Immature natural killer cell (primary cell): ENCODE results near the gene PRSS27. TPM values are rescaled to one million over a fixed set of nuclear protein-coding genes. Genes with fewer than 3 reads are reported as not detected.
"Not testable (repeated sequence)": the region's sequence is repeated elsewhere in the genome, so short reads cannot be mapped to it uniquely, and the experiment has no call there.

Experiments used
- DNase-seq, 3 donors: peaks; one replicate each; pipeline ENCODE4 v3.0.0; 2022; ENCODE audit warnings: mixed read lengths in 1 of 3
- H3K27ac Mint-ChIP-seq, 6 donors: one replicate each; pipeline ENCODE4 v1.8.0; 2020; ENCODE audit warnings: mixed read lengths in 6 of 6, mild to moderate bottlenecking in 5 of 6, inconsistent platforms in 4 of 6, moderate library complexity in 3 of 6
- H3K27me3 Mint-ChIP-seq, 3 donors: one replicate each; pipeline ENCODE4 v1.8.0; 2020 to 2021; ENCODE audit warnings: low read depth in 3 of 3, mild to moderate bottlenecking in 3 of 3, mixed read lengths in 3 of 3, moderate library complexity in 3 of 3, inconsistent platforms in 1 of 3
- H3K36me3 Mint-ChIP-seq, 3 donors: one replicate each; pipeline ENCODE4 v1.8.0; 2020; ENCODE audit warnings: mixed read lengths in 3 of 3, inconsistent platforms in 2 of 3, mild to moderate bottlenecking in 2 of 3
- H3K4me1 Mint-ChIP-seq, 2 donors: one replicate each; pipeline ENCODE4 v1.8.0; 2020; ENCODE audit warnings: inconsistent platforms in 2 of 2, mild to moderate bottlenecking in 2 of 2, mixed read lengths in 2 of 2, moderate library complexity in 1 of 2
- H3K4me3 Mint-ChIP-seq, 5 donors: one replicate each; pipeline ENCODE4 v1.8.0; 2020; ENCODE audit warnings: mild to moderate bottlenecking in 5 of 5, mixed read lengths in 5 of 5, inconsistent platforms in 3 of 5, moderate library complexity in 3 of 5
- H3K9me3 Mint-ChIP-seq, 6 donors: one replicate each; pipeline ENCODE4 v1.8.0; 2020; ENCODE audit warnings: mild to moderate bottlenecking in 6 of 6, mixed read lengths in 6 of 6, inconsistent platforms in 4 of 6, moderate library complexity in 3 of 6
- polyA plus RNA-seq, 3 donors: library from polyadenylated mRNA; unstranded; fragments of 300-500 nt; fragmentation: Illumina TruSeq; gene quantifications; one replicate each; pipeline ENCODE4 v1.2.3, GENCODE V29; 2021

PRSS27 gene
- polyA plus RNA-seq, 3 donors from 2014 or later: 0.18 TPM; not detected in 2

GRCh38 chr16:2728034-2728433, 8.0 kb upstream of the PRSS27 start:
- H3K27me3 Mint-ChIP-seq: peaks cover 0 to 9% (median 0%) of the 10 kb centered on the region in 3 donors
- no peak overlapping the region for H3K27ac Mint-ChIP-seq
- DNase-seq: no peak
- no peaks in the 10 kb centered on the region for H3K4me1 Mint-ChIP-seq
- H3K4me3 Mint-ChIP-seq: no peak overlapping the region
- H3K36me3 Mint-ChIP-seq: peaks cover 0 to 3% (median 0%) of the 10 kb centered on the region in 3 donors
- H3K9me3 Mint-ChIP-seq: no peaks in the 10 kb centered on the region

DNA sequence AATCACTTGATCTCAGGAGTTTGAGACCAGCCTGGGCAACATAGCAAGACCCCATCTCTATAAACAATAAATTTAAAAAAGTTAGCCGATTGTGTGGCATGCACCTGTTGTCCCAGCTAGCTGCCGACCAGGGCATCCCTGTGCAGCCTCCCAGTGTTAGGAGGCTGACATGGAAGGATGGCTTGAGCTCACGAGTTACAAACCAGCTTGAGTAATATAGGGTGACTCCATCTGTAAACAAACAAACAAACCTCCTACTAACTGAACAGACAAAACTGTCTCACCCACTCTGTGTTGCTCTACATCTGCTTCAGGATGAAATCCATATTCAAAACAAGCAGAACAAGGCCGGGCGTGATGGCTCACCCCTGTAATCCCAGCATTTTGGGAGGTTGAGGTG, 6.9 kb upstream of the PRSS27 start:
- Mint-ChIP-seq H3K27me3 (peaks cover 0 to 6% (median 2%) of the 10 kb centered on the region in 3 donors), H3K4me1 (peaks cover 0 to 1% of the 10 kb centered on the region in 2 donors), H3K36me3 (peaks cover 0 to 3% (median 0%) of the 10 kb centered on the region in 3 donors), H3K9me3 (no peaks in the 10 kb centered on the region), H3K4me3 (no peak overlapping the region), H3K27ac (no peak overlapping the region)
- no peak for DNase-seq

- H3K36me3 Mint-ChIP-seq: peaks cover 0 to 3% (median 0%) of the 10 kb centered on the region in 3 donors
- no peak for DNase-seq
- H3K4me1 Mint-ChIP-seq: peaks cover 0 to 1% of the 10 kb centered on the region in 2 donors
- H3K9me3 Mint-ChIP-seq: no peaks in the 10 kb centered on the region
- peaks cover 2 to 6% (median 2%) of the 10 kb centered on the region in 3 donors for H3K27me3 Mint-ChIP-seq
- no peak overlapping the region for H3K4me3 Mint-ChIP-seq
- no peak overlapping the region for H3K27ac Mint-ChIP-seq
Measured at GRCh38 chr16:2724816-2725348, 4.9 kb upstream of the PRSS27 start.

DNA sequence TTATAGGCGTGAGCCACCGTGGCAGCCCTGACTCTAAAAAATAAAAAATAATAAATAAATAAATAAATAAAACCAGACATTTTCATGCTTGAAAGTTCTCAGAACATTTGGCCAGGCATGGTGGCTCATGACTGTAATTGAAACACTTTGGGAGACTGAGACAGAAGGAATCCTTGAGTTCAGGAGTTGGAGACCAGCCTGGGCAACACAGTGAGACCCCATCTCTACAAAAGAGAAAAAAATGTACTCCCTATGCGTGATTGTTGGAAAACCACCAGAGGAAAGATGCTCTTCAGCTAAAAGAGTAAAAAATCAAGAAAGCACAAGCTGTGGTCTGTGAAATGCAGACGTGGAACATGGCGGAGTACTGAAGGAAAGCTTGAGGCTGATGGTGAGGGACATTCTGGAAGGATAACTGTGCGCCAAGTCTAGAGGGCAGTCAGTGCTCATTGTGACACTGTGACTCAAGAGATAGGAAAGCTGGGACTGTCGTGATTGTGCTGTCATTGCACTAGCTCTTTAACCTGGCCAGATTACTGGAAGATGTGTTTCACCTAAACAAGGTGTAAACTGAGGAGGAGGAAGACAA, 4.2 kb upstream of the PRSS27 start:
- H3K27me3 Mint-ChIP-seq: peaks cover 2 to 6% (median 2%) of the 10 kb centered on the region in 3 donors
- H3K4me1 Mint-ChIP-seq: peaks cover 0 to 1% of the 10 kb centered on the region in 2 donors
- H3K27ac Mint-ChIP-seq: no peak overlapping the region
- peaks cover 0 to 3% (median 0%) of the 10 kb centered on the region in 3 donors for H3K36me3 Mint-ChIP-seq
- DNase-seq: no peak
- H3K9me3 Mint-ChIP-seq: no peaks in the 10 kb centered on the region
- H3K4me3 Mint-ChIP-seq: no peak overlapping the region

GRCh38 chr16:2721634-2722173, 1.7 kb upstream of the PRSS27 start:
- H3K27me3 Mint-ChIP-seq, H3K36me3 Mint-ChIP-seq, H3K9me3 Mint-ChIP-seq, H3K4me1 Mint-ChIP-seq, DNase-seq: not testable (repeated sequence)
- peak overlapping the region; percentile 26 to 72 (median 62) for H3K4me3 Mint-ChIP-seq
- peak overlapping the region in 1 of 6 donors; percentile 70 for H3K27ac Mint-ChIP-seq

DNA sequence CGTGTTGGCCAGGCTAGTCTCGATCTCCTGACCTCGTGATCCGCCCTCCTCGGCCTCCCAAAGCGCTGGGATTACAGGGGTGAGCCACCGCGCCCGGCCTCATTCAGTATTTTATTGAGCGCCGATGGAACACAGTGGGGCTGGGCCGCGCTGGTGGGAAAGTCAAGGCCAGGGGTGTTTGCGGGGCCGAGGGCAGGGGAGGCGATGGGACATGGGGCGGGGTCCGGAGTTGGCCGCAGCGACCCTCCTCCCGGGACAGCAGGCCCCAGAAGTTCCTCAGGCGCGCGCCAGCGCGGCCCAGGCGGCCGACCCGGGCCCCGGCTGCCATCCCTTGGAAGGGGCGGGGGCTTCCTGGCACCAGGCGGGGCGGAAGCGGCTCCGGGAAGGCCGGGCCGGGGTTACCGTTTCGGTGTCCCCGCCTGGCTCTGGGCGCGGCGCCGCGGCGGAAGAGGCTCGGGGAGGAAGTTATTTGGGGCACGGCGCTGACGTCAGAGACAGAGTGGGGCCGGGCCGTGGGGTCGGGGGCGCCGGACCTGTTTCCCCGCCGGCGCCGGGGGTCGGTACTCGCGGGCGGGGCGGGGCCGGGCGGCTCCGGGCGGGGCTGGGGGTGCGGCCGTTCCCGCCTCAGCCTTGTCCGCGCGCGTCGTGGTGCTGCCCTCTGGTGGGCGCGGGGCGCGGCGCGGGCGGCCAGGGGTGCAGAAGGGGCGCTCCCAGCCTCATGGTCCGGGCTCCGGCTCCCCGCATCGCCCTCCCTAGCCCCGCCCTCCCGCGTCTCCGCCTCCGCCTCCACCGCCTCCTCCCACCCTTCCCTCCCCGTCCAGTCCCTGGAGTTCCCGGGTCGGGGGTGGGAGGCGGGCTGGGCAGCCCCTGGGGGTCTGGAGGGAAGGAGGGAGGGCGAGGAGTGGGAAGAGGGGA, 952 bp upstream of the PRSS27 start:
- H3K4me3 Mint-ChIP-seq: peak overlapping the region; percentile 57 to 74 (median 73)
- peak; percentile 77 to 85 (median 84) for DNase-seq

GRCh38 chr16:2719328-2720063, 528 bp downstream of the PRSS27 start:
- peaks cover 0 to 3% (median 0%) of the 10 kb centered on the region in 3 donors for H3K36me3 Mint-ChIP-seq
- DNase-seq: no peak
- no peaks in the 10 kb centered on the region for H3K9me3 Mint-ChIP-seq
- H3K4me1 Mint-ChIP-seq: peaks cover 0 to 4% of the 10 kb centered on the region in 2 donors
- H3K27me3 Mint-ChIP-seq: peaks cover 4 to 7% (median 4%) of the 10 kb centered on the region in 3 donors
- H3K4me3 Mint-ChIP-seq: peak overlapping the region in 1 of 5 donors; percentile 46
- no peak overlapping the region for H3K27ac Mint-ChIP-seq

More for the DNA sequence above, 952 bp upstream of the PRSS27 start:
- Mint-ChIP-seq H3K27me3 (peaks cover 3 to 6% (median 3%) of the 10 kb centered on the region in 3 donors), H3K27ac (peak overlapping the region in 2 of 6 donors; percentile 36 to 64), H3K4me1 (peaks cover 0 to 1% of the 10 kb centered on the region in 2 donors), H3K9me3 (no peaks in the 10 kb centered on the region), H3K36me3 (peaks cover 0 to 3% (median 0%) of the 10 kb centered on the region in 3 donors)

DNA sequence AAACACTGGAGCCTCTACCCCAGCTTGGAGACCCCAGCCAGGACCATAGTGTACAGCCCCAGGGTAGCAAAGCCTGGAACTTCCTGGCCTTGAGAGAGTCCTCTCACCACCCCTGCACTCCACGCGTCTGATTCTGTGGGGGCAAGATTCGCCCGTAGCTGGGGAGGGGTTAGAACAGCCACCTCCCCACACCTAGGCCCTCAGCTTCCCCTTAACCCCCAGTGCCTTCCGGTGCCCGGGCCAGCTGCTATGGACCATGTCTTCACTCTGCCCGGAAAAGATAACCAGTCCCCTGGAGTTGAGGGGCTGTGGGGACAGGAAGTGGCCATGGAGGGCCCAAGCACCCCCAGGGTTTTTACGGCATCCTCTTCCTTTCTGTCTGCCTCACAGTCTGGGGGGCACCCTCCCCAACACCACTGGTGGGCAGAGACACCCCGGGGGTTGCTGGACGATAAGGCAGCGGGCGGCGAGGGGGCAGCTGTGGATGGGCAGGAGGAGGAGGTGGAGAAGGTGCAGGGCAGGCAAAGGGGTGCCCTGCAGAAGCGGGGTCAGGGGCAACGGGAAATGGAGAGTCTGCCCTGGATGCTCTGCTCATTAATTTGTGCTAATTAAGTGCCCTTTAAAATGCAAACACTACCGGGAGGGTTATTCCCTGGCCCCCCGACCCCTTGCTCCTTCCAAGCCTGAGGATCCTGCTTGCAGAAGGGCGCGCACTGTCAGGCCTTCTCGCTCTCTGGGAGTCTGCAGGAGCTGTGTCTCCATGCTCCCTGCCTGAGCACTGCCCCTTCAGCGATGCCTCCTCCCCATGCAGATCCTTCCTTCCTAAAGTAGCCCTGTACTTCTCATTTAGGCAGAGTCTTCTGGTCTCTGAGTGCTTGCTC, 2.4 kb downstream of the PRSS27 start:
- Mint-ChIP-seq H3K27ac (peak overlapping the region in 1 of 6 donors; percentile 76), H3K36me3 (no peaks in the 10 kb centered on the region), H3K4me1 (peaks cover 0 to 4% of the 10 kb centered on the region in 2 donors), H3K9me3 (no peaks in the 10 kb centered on the region), H3K27me3 (peaks cover 0 to 7% (median 5%) of the 10 kb centered on the region in 3 donors), H3K4me3 (peak overlapping the region in 2 of 5 donors; percentile 38 to 48)
- no peak for DNase-seq

- no peak overlapping the region for H3K4me3 Mint-ChIP-seq
- H3K4me1 Mint-ChIP-seq: peaks cover 0 to 2% of the 10 kb centered on the region in 2 donors
- H3K36me3 Mint-ChIP-seq: no peaks in the 10 kb centered on the region
- H3K9me3 Mint-ChIP-seq: no peaks in the 10 kb centered on the region
- no peak overlapping the region for H3K27ac Mint-ChIP-seq
- no peak for DNase-seq
- peaks cover 0 to 9% (median 5%) of the 10 kb centered on the region in 3 donors for H3K27me3 Mint-ChIP-seq
Measured at GRCh38 chr16:2716948-2717347, 3.1 kb downstream of the PRSS27 start.

GRCh38 chr16:2715966-2716885, 3.8 kb downstream of the PRSS27 start:
- Mint-ChIP-seq H3K27me3 (peaks cover 0 to 9% (median 5%) of the 10 kb centered on the region in 3 donors), H3K9me3 (no peaks in the 10 kb centered on the region), H3K4me1 (peaks cover 0 to 2% of the 10 kb centered on the region in 2 donors), H3K27ac (no peak overlapping the region), H3K36me3 (no peaks in the 10 kb centered on the region), H3K4me3 (no peak overlapping the region)
- no peak for DNase-seq

DNA sequence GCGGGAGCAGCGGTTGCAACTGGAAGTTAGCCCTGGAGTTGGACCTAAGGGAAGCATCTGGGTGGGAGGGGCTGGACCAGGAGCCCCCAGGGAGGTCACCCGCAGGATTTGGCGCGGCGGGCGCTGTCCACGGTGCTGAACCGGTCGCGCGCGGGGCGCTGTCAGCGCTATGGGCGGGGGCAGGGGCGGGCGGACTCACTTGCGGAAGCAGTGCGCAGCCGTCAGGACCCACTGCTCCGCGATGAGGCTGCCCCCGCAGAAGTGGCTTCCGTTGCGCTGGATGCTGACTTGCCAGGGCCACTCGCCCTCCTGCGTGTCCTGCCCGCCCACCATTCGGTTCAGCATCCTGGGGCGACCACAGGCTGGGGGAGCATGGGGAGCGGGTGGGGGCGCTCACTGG, 4.5 kb downstream of the PRSS27 start:
- Mint-ChIP-seq H3K27ac (no peak overlapping the region), H3K27me3 (peaks cover 0 to 9% (median 5%) of the 10 kb centered on the region in 3 donors), H3K4me3 (no peak overlapping the region), H3K36me3 (no peaks in the 10 kb centered on the region), H3K9me3 (no peaks in the 10 kb centered on the region), H3K4me1 (peaks cover 0 to 2% of the 10 kb centered on the region in 2 donors)
- peak; percentile 75 to 80 (median 76) for DNase-seq
